Inferior parietal cortex (tissue), 1 donor: ENCODE measurements around the gene SPEF1.
A peak's percentile ranks its signal among the peaks of the same experiment; 100 is the strongest.
"Not testable (repeated sequence)": the region's sequence is repeated elsewhere in the genome, so short reads cannot be mapped to it uniquely, and the experiment has no call there.

ENCODE experiments used
- DNase-seq: peaks from one replicate; pipeline ENCODE4 v3.0.0-alpha.2; 2016; ENCODE audit errors: extremely low spot score

Gene SPEF1, protein sequence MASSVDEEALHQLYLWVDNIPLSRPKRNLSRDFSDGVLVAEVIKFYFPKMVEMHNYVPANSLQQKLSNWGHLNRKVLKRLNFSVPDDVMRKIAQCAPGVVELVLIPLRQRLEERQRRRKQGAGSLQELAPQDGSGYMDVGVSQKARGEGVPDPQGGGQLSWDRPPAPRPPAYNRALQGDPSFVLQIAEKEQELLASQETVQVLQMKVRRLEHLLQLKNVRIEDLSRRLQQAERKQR

DNA sequence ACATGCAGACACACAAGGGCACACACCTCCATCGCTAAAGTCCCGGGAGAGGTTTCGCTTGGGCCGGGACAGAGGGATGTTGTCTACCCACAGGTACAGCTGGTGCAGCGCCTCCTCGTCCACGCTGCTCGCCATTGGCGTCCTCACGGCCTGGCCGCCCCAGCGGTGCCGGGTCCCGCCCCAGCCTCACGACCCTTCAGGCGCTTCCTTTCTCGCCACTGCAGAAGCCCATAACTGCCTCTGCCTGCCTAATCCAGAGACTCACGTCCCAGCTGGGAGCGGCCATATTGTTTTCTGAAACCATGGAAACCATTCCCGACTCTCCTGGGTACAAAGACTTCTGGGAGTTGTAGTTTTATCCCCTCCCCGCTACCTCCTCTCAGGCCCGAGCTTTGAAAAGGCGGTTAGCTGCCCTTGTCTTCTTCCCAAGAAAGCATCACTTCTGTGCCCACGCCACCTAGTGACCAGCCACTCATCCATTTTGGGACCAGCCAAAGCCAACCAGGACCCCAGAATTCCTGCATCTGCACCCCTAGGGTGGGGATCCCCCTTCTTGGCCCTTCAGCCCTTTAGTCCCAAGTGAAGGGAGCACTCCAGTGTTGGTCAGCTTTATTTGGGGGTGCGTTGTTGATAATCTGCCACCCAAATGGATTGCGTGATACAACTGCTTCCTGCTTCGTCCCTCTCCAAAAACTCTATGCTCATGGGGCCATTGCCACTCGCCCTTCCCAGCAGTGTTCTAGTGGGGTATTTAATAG, at the start of gene SPEF1:
Gene SPEF1 (minus strand): TSS at position 296 of the 758 bp plus-strand sequence. CDS start 161 bp downstream, at position 135.
- peak; percentile 94 for DNase-seq

DNA sequence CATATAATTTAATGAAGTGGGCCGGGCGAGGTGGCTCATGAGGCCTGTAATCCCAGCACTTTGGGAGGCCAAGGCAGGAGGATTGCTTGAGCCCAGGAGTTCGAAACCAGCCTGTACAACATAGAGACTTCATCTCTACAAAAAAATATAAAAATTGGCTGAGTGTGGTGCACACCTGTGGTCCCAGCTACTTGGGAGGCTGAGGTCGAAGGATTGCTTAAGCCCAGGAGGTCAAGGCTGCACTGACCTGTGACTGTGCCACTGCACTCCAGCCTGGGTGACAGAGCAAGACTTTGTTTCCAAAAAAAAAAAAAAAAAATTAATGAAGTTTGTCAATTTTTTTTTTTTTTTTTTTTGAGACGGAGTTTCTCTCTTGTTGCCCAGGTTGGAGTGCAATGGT, 48.6 kb upstream of the SPEF1 start:
- not testable (repeated sequence) for DNase-seq

DNA sequence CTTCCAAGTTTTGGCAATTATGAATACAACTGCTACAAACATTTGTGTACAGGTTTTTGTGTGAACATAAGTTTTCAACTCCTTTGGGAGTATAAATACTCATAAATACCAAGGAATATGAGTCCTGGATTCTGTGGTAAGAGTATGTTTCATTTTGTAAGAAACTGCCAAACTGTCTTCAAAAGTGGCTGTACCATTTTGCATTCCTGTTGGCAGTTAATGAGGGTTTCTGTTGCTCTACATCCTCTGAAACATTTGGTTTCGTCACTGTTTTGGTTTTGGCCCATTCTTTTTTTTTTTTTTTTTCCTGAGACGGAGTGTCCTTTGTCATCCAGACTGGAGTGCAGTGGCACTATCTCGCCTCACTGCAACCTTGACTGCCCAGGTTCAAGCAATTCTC, 47.5 kb upstream of the SPEF1 start:
- no peak for DNase-seq

DNA sequence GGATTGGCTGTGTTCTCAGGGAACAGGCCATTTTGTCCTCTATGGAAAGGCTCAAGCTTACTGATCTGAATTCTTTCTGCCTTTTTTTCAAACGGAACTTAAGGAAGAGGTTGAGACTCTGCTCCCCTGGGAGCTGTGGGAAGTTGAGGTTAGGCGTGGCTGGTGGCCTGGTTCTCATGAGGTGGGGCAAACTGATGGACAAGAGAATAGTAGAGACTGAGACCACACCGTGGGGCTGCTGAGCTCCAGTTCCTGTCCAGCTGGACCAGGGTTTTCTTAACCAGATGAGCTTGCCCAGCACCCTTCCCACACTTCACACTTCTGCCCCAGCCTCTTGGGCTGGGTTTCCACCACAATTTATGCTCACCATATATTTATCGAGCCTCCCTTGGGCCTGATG, 45.2 kb upstream of the SPEF1 start:
- DNase-seq = no peak

DNA sequence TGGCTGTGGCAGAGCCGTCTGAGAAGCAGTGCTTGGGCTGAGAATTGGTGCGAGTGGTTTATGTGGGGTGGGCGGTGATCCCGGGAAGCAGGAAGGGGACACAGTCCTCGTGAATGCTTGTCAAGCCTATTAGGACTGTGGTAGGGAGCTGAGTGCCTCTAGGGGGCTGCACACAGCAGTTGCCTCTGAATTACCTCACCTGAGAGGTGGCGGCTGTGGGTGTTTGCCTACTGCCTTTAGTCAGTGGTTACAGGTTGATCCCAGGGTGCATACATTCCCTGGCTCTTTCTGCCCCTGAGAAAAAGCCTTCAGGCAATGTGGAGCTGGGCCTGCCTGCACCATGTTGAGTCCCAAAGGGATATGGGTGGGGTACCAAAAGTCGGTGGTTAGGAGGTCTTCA, 44.3 kb upstream of the SPEF1 start:
- no peak for DNase-seq

DNA sequence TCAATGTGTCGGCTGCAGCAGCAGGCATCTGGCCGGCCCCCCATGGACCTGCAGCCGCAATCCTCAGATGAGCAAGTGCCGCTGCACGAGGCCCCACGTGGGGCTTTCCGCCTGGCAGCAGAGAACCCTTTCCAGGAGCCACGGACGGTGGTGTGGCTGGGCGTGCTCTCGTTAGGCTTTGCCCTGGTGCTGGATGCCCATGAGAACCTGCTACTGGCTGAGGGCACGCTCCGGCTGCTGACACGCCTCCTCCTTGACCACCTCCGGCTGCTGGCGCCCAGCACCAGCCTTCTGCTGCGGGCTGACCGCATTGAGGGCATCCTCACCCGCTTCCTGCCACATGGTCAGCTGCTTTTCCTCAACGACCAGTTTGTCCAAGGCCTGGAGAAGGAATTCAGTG, 42.6 kb upstream of the SPEF1 start:
- DNase-seq = no peak

DNA sequence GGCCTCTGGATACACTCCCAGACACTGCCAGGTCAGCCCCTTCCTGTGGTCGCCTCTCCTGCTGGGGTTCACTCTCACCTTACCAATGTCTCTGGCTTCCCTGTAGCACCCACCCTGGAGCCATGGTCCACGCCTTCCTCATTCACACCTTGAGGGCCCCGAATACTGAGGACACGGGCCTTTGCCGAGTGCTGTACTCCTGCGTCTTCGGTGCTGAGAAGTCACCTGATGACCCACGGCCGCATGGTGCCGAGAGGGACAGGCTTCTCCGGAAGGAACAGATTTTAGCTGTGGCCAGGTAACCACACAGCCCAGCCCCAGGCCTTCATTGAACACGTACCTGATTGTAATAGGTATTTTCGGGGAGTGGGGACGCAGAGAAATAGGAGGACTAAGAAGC, 40.7 kb upstream of the SPEF1 start:
- no peak for DNase-seq

DNA sequence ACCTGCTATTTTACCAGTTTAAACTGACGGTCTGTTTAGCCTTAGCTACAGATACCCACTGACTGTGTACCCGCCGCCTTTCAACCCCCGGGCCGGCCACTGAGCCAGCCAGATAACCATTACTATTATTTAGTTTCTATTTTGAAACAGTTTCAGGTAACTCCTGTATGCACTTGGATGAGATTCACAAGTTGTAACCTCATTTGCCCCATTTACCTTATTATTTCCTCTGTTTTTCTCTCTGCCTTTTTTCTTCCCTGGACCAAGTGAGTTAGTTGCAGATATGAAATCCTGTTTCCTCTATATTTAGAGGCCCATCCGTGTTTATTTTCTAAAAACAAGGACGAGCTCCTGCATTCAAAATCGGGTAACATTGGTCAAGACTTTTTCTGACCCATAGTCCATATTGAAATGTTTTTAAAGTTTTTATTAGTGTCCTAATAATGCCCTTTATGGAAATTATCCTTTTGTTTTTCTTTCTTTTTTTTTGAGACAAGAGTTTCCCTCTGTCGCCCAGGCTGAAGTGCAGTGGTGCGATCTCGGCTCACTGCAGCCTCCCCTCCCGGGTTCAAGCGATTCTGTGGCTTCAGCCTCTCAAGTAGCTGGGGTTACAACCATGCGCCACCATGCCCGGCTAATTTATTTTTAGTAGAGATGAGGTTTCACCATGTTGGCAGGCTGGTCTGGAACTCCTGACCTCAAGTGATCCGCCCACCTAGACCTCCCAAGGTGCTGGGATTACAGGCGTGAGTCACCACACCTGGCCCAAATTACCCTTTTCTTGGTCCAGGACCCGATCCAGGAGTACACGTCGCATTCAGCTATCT, 39.9 kb upstream of the SPEF1 start:
- DNase-seq = no peak

DNA sequence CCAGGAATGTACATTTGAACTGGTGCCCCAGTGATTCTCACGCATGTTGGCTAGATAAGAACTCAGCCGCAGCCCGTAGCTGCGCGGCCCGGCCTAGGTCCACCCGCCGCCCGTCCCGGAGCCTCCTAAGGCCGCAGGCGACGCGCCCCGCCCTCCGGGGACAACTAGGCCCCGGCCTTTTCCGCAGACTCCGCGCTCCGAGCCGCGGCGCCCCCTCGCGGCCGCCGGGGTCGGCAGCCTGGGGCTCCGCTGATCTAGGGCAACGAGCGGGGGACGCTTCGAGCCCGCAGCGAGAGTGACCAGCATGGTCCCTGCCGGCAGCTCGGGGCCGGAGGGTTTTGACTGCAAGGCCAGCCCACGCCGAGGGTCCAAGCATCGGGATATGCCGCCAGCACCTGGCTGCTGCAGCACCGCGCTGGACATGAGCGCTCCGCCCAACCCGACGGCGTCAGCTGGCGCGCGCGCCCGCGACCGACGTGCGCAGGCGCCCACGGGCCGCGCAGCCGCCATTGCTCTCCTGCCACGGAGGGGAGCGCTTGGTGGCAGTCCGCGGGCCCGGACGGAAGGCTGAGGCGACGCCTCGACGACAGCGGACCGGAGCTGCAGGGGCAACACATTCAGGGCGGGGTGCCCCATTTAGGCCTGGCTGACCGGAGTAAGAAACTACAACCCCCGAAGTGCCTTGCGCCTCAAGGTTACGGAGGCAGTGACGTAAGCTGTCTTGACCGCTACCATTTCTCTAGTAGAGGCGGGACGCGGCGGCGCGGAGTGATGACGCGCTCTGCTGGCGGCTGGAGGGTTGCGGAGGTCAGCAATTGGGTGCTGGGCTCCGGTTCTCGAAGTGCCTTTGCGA, 39.0 kb upstream of the SPEF1 start, which contains the start of gene AP5S1:
Gene AP5S1 (plus strand): TSS at position 500 of the 853 bp plus-strand sequence. CDS start 1,571 bp downstream, outside the sequence.
- peak; percentile 96 for DNase-seq

DNA sequence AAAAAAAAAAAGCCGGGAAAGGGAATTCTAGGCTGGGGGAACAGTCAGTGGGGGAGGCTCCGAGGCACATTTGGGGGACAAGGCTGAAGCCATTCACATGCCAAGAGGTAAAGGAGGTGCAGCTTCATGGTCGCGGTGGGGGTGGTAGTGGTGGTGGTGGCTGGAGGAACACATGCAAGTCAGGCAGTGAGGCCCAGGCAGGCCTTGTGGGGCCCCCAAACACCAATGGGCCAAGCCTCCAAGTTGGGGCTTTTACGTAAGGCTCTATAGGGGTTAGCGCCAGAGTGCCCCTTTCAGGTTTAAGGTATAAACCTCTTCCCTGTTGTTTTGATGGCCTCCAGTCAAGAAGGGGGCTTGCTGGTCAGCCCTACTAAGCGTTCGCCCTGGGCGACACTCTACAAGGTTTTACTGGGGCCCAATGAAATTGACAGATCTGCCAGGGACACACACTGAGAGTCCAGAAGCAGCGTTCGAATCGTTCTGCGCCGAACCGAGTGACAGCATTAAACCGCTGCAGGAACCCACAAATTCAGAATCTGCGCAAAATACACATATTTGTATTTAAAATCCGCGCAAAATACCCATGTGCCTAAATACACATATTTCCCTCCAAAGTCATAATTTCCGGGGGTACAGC, 38.3 kb upstream of the SPEF1 start:
- no peak for DNase-seq

DNA sequence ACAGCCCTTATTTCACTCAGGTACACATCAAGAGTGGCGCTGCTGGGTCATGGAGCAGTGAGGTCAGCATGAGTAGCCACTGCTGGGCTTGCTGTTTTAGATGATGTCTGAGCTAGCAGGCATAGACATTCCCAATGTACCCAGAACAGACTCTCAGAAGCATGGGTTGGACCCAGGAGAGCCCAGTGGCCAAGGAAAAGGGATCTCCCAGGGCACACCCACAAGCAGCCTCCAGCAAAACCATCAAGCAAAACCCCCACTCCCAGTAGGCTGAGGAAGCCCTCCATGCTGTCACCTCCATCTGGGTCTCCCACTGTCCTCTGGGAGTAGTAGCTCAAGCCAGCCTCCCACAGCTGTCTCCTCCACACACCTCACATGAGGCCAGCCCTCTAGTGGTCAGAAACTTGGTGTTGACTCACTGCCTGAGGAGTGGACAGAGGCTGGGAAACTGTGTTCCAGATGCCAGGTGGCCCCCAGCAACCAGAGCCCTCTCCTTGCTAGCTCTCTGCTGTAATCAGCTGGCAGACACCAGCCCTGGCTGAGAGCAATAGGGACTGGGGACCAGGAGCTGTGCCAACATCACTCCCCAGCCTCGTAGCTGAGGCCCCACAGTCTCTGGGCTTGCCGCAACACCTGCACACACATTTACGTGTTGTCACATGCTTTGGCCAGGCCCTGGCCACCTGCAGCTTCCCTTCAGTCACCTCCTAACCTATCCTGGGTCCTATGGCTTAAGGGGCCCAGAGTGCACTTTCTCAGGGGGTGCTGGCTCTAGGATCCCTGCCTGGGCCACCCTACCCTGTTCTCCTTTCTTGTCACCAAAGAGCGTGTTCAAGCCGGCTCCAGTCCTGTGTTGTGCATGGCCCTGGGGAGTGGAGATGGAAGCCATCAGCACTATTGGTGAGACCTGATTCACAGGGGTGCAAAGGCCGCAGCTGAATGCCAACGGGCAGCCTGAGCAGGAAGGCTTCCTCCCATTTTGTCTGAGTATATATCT, 37.2 kb upstream of the SPEF1 start:
- DNase-seq = peak; percentile 47

DNA sequence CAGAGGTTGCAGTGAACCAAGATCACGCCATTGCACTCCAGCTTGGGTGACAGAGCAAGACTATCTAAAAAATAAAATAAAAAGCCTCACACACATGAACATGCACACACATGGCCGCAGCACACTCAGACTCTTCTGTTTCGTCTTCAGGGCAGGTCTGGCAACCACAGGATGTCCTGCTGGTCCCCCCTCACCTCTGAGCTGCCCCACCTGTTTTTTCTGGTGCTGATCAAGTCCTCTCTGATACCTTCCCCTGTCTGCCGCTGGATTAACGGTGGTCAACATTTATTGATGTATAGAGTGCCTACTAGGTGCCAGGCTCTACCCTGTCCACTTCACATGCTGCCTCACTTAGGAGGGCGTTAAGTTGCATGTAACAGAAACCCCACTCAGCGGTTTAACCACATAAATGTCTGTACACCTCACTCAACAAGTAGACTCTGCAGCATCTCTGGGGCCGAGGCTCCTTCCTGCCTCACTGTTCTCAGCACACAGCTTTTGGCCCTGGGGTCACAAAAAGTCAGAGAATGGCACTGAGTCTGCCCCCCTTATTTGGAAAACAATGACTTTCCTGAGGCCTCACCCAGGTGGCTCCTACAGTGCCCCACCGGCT, 34.6 kb upstream of the SPEF1 start:
- no peak for DNase-seq

DNA sequence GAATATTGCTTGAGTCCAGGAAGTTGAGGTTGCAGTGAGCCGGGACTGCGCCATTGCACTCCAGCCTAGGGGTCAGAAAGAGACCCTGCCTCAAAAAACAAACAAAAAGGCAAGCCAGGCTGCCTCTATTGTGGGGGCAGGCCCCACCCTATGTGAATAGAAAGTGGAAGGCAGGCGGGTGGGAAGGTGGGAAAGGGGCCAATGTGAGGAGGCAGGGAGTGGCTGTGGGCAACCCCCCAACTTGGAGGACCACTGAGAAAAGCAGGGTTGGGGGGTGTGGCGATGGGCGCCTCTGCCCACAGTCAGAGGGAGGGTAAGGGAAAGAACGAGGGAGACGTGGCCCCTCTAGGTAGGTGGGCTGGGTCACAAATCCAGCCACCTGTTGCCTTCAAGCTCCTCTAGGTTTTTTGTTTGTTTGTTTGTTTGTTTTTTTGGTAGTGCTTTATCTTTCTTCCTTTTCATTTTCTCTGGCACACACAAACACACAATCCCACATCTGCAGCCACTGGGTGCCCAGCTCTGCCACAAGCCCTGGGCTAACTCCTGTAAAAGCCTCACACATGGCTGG, 33.8 kb upstream of the SPEF1 start:
- no peak for DNase-seq

DNA sequence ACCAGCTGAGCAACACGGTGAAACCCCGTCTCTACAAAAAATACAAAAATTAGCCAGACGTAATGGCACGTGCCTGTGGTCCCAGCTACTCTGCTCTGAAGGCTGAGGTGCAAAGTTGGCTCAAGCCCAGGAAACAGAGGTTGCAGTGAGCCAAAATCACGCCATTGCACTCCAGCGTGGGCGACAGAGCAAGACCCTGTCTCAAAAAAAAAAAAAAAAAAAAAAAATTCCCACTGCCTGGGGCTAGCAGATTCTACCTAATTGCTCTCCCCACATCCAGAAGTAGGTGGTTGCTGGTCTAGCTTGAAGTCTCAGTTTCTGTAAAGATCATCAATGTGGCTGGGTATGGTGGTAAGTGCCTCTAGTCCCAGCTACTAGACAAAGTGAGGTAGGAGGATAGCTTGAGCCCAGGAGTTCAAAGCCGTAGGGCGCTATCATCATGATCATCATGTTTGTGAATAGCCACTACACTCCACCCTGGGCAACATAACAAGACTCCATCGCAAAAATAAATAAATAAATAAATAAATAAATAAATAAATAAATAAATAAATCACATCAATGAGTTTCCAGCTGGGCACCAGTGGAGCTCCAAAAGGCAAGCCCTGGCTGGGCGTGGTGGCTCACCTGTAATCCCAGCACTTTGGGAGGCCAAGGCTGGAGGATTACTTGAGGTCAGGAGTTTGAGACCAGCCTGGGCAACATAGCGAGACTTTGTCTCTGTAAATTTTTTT, 32.8 kb upstream of the SPEF1 start:
- DNase-seq = no peak

DNA sequence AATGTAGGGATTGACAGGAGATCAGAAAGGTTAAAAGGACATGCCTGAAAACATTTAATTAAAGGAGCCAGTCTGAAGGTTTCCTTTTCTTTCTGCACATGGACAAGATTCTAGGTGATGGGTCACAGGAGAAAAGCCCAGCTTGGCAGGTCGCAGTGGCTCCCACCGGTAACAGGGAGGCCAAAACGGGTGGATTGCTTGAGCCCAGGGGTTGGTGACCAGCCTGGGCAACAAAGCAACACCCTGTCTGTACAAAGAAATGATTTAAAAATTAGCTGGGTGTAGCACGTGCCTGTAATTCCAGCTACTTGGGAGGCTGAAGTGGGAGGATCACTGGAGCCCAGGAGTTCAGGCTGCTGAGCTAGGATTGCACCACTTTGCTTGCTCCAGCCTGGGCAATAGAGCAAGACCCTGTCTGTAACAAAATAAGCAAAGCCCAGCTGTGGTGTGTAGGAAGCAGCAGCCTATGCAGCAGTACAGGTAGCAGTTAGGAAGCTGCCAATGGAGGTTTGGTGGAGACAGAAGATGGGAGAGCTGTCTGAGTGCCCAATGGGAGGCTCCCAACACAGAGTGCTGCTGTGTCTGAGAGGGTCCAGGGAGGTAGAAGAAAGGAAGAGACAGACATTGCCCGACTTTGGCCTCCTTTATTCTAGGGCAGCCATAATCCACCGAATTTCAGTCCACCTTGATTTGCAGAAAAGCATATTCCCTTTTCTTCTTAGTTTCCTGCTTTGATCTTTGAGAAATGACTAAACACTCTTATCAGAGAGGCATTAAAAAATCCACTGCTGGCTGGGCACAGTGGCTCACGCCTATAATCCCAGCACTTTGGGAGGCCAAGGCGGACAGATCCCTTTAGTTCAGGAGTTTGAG, 32.0 kb upstream of the SPEF1 start:
- DNase-seq = no peak

DNA sequence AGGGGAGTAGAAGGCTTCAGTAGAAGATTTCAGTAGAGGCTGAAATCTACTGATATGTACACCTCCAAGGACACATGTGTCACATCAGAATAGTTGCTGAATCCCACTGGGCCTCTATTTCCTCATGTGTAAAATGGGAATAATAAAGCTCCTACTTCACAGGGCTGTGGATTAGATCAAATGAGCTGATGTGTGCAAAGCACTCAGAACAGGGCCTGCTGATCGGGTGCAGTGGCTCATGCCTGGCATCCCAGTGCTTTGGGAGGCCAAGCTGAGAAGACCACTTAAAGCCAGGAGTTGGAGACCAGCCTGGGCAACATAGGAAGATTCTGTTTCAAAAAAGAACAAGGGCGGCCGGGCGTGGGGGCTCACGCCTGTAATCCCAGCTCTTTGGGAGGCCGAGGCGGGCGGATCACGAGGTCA, 31.0 kb upstream of the SPEF1 start:
- DNase-seq = no peak
